NCI-H748 (cell line): Measurements from ENCODE around the gene FZD8.
"Not testable (repeated sequence)": the region's sequence is repeated elsewhere in the genome, so short reads cannot be mapped to it uniquely, and the experiment has no call there.

Experiments
- DNase-seq: peaks from one replicate; lab custom pipeline; 2025; ENCODE audit not compliant: unreplicated experiment; lab: John Stamatoyannopoulos, UW

The FZD8 gene, protein sequence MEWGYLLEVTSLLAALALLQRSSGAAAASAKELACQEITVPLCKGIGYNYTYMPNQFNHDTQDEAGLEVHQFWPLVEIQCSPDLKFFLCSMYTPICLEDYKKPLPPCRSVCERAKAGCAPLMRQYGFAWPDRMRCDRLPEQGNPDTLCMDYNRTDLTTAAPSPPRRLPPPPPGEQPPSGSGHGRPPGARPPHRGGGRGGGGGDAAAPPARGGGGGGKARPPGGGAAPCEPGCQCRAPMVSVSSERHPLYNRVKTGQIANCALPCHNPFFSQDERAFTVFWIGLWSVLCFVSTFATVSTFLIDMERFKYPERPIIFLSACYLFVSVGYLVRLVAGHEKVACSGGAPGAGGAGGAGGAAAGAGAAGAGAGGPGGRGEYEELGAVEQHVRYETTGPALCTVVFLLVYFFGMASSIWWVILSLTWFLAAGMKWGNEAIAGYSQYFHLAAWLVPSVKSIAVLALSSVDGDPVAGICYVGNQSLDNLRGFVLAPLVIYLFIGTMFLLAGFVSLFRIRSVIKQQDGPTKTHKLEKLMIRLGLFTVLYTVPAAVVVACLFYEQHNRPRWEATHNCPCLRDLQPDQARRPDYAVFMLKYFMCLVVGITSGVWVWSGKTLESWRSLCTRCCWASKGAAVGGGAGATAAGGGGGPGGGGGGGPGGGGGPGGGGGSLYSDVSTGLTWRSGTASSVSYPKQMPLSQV

GRCh38 chr10:35642035-35642792 lies at the start of gene FZD8:
FZD8 (minus strand) TSS chr10:35642296; CDS start chr10:35641429, 867 bp downstream.
- DNase-seq = peak; percentile 95

DNA sequence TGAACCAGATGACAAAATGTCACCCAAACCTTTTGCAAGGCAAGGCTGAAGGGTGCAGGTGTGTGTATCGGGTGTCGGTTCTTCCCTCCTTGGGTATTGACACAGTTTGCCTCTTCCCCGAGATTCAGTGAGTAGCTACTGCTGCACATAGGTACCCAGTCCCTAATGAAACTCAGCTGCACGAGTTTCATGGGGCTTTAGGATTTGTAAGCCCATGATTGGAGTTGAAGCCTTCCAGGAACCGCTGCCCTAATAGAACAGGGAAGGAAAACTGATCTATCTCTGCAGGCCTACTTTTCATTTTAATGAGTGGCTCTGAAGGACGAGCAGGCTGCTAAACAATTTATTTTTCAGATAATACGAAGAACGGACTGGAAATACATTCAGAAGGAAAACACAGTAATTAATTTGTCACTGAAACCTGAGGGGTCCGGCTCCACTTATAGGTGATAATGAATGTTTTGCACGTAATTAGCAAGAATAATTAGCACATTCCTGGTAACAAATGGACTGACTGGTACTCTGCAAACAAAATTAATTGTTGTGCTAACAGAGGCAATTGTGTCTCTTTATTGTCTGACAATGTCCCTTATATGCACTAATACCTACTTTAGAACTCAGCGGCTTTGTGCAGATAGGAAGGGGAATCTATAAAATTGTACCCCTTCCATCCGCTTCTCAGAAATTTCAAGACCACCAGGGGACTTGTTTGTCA lies 49.6 kb upstream of the FZD8 start:
- peak; percentile 95 for DNase-seq

DNA sequence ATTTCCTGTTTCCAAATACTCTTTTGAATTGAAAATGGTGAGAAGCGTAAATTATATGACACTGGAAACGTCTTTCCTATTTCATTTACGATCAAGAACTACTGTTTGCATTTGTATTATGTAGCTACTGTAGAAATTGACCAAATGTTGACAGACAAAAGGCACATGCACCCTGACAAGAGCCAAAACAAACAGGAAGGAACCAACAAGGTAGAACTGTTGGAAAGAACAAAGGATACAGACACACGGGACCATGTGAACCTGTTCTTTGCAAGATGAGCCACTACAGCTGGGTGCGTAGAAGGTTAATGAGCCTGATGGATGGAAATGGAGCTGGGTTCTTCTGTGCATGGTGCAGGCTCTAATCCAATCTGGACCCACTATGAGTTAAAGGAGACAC lies 48.4 kb upstream of the FZD8 start:
- DNase-seq = peak; percentile 97

- DNase-seq = not testable (repeated sequence)
These were observed 43.8 kb upstream of the FZD8 start for GRCh38 chr10:35685858-35686257.

GRCh38 chr10:35685402-35685801 lies 43.3 kb upstream of the FZD8 start:
- peak; percentile 27 for DNase-seq

DNA sequence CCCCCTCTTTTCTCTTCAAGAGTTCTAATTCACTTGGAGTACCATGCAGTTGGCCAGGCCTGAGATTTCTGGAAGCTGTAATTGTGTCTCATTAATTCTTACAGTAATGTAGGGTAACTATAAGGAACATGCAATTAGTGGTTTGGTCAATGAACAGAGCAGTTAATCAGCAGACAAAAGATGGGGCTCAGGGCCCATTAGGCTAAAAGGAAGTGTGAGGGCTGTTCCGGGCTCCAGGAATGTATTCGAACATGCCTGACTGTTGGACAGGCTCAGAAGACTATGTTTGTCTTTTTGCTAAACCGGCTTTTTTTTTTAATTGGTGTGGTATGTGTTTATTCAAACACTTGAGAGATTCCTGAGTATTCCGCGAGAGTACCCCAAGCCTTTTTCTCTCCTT lies 42.5 kb upstream of the FZD8 start:
- DNase-seq = peak; percentile 77

- DNase-seq = no peak
These were observed 33.8 kb upstream of the FZD8 start for GRCh38 chr10:35675846-35676245.

GRCh38 chr10:35674843-35675242 lies 32.7 kb upstream of the FZD8 start:
- no peak for DNase-seq

DNA sequence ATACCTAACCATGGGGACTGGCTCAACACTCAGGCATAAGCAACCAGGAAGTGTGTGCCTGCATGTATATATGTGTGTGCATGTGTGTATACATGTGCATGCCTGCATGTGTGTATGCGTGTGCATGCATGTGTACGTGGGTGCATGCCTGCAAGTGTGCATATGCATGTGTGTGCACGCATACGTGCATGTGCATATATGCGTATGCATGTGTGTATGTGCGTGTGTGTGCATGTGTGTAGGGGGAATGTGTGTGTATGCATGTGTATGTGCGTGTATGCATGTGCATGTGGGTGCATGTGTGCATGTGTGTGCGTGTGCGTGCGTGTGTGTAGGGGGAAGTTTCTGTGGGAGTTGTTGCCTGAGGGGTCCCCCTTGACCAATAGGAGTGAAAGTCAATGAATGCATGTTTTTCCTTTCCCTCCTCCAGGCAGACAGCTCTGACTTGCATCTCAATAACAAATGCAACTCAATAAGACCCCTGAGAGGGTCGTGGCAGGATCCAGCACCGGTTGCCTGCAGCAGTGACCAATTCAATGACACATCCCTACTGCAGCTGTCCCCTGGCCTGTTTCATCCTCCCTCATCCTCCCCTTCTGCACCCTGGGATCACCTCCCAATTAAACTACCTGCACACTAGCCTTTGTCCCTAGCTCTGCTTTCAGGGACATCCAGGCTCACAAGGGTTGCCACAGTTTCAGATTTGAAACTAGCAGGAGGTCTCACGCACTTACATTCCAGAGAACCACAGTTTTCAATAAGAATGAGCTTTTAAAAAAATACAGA lies 27.0 kb upstream of the FZD8 start:
- no peak for DNase-seq

GRCh38 chr10:35667971-35668370 lies 25.9 kb upstream of the FZD8 start:
- no peak for DNase-seq

DNA sequence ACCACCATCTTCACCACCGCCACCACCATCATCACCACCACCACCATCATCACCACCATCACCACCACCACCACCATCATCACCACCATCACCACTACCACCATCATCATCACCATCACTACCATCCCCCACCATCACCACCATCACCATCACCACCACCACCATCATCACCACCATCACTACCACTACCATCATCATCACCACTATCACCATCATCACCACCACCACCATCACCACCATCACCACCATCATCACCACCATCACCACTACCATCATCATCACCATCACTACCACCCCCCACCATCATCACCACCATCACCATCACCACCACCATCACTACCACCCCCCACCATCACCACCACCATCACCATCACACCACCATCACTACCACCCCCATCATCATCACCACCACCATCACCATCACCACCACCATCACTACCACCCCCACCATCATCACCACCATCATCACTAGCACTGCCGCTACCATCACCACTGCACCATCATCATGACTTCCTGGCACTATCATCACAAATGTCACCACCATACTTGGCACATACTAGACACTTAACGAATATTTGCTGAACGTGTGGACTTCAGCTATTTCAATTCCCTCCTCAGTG lies 25.3 kb upstream of the FZD8 start:
- no peak for DNase-seq

GRCh38 chr10:35661236-35661635 lies 19.1 kb upstream of the FZD8 start:
- DNase-seq = no peak

- DNase-seq = no peak
These were observed 17.4 kb upstream of the FZD8 start for GRCh38 chr10:35659456-35659855.

DNA sequence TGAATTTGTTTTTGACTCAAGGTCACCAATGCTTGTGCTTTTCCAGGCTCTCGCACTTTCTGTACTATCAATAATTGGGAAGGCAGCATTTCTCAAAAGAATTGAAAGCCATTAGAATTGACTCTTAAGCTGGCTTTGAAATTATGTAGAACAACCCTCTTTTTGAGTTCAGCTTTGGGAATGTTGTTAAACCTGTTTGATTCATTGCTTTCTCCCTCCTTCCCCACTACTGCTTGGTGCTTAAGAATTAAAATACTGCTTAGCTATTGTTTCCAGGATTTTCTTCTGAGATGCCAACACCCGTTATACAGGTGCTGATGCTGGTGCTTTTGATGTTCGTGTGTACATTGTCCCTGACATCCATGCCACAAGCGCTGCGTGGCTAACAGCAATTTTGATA lies 15.5 kb upstream of the FZD8 start:
- DNase-seq = no peak

- DNase-seq = no peak
These were observed 10.7 kb upstream of the FZD8 start for GRCh38 chr10:35652824-35653223.

GRCh38 chr10:35650894-35651293 lies 8.8 kb upstream of the FZD8 start:
- peak; percentile 26 for DNase-seq

- DNase-seq = peak; percentile 26
These were observed 2.2 kb upstream of the FZD8 start for GRCh38 chr10:35644050-35644950.

DNA sequence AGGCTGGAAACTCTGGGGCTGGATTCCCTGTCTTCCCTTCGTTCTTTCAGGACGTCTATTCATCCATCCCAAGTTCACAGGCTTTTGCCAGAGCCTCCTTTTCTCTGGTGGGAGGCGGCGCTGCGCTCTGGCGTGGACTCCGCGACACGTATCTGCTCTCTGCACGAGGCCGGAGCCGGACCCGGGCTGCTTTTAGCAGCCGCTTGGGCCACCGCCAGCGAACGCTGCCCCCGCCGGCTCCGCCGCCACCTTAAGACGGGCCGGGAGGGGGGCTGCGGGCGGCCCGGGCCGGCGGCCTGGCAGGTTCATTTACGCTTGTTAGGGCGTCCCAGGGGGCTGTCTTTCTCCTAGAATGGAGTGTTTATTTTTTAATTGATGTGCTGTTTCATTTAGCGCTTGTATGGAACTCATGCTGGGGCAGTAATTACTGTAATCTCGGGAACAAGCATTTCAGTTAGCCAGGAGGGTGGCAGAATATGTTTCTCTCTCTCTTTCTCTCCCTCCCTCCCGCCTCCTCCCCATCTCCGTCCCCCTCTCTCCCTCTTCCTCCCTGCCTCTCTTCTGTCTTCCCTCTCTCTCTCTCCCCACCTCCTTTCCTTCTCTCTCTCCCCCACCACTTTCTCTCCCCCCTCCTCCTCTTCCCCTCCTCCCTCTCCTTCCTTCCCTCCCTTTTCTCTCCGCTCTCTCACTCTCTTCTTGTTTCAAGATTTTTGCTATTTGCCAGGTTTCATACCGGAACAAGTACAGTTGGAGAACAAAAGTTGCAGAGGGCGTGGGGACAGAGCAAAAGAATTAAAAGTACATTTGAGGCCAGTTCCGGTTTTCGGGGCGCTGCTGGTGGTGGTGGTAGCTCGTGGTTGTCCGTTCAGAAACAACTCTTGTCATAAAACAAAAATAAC lies 1.3 kb upstream of the FZD8 start:
- peak; percentile 94 for DNase-seq
